HL-60 (cell line): ENCODE results near the gene FAM78B.

ENCODE experiments used
- DNase-seq, 2 experiments: peaks; one replicate each; pipeline ENCODE4 v3.0.0-alpha.2; 2010 to 2020; ENCODE audit warnings: low read depth in 1 of 2, low spot score in 1 of 2
- H3K27ac ChIP-seq: fragments of 250-450 bp; sonication (Bioruptor Pico); replicated peaks from 2 replicates; pipeline ENCODE4 v1.5.1; 2020; ENCODE audit warnings: mild to moderate bottlenecking, moderate library complexity
- H3K27me3 ChIP-seq: fragments of 250-450 bp; sonication (Bioruptor Pico); 2 replicates; pipeline ENCODE4 v1.5.1; 2021; ENCODE audit warnings: mild to moderate bottlenecking, moderate library complexity; ENCODE audit not compliant: insufficient read depth, poor library complexity, severe bottlenecking
- H3K4me3 ChIP-seq: replicated peaks from 2 replicates; pipeline ENCODE4 v1.5.1; 2011; ENCODE audit warnings: mild to moderate bottlenecking, control low read depth, low read length; ENCODE audit not compliant: insufficient read depth
- GABPA ChIP-seq: IDR thresholded peaks from 2 replicates; pipeline ENCODE4 v1.6.1; 2012; ENCODE audit warnings: low read depth
- POLR2AphosphoS5 ChIP-seq: IDR thresholded peaks from 2 replicates; pipeline ENCODE4 v1.6.1; 2012; ENCODE audit warnings: low read depth
- SPI1 ChIP-seq: IDR thresholded peaks from 2 replicates; pipeline ENCODE4 v1.6.1; 2012; ENCODE audit warnings: low read depth, mild to moderate bottlenecking, borderline replicate concordance
- TF ChIP-seq, protein P1 (sequence below): IDR thresholded peaks from one replicate; pipeline ENCODE4 v1.5.1; 2011; ENCODE audit warnings: low read length, control low read depth, inconsistent platforms; ENCODE audit not compliant: insufficient read depth
- TF ChIP-seq, protein P2 (sequence below): IDR thresholded peaks from 2 replicates; pipeline ENCODE4 v1.6.1; 2012; ENCODE audit warnings: low read depth; ENCODE audit not compliant: insufficient replicate concordance

The FAM78B gene

DNA sequence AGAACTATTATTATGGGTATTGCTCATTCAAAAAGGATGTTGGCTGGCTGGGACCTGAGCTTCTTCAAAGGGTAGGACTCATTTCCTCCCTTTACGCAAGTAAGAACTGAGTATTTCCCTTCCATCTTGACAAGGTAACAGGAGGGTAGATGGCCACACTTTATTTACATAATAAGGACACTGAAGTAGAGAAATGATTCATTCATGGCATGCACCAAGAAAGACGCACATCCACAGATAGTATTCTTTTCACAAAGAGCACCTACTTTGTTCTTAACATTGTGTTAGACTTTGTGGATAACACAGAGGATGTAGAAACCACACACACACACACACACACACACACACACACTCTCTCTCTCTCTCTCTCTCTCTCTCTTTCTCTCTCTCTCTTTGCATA is 82.9 kb downstream of the FAM78B start:
- TF ChIP-seq, protein P1, sequence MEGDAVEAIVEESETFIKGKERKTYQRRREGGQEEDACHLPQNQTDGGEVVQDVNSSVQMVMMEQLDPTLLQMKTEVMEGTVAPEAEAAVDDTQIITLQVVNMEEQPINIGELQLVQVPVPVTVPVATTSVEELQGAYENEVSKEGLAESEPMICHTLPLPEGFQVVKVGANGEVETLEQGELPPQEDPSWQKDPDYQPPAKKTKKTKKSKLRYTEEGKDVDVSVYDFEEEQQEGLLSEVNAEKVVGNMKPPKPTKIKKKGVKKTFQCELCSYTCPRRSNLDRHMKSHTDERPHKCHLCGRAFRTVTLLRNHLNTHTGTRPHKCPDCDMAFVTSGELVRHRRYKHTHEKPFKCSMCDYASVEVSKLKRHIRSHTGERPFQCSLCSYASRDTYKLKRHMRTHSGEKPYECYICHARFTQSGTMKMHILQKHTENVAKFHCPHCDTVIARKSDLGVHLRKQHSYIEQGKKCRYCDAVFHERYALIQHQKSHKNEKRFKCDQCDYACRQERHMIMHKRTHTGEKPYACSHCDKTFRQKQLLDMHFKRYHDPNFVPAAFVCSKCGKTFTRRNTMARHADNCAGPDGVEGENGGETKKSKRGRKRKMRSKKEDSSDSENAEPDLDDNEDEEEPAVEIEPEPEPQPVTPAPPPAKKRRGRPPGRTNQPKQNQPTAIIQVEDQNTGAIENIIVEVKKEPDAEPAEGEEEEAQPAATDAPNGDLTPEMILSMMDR = no peak
- Histone ChIP-seq H3K27me3 (no peaks in the 10 kb centered on the region), H3K27ac (no peak overlapping the region), H3K4me3 (no peak overlapping the region)
- no peak for DNase-seq

DNA sequence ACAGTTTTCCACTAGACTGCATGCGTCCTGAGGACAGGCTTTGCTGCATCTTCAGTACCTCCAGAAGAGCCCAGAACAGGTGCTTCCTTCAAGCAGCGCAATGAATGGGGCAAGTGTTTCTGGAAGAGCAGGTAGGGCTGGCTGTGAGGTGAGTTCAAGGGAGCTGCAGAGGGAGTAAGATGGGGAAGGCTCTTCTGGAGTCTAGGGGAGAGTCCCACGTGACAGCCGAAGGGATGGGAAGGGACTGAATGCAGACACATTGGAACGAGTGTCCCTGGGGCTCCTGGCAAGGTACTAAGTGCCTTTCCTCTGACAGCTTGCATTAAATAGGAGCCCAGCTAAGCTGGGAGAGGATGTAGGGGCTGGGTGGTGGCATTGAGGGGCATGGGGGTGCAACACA is 84.2 kb downstream of the FAM78B start:
- no peak for DNase-seq
- H3K4me3 ChIP-seq = no peak overlapping the region
- H3K27me3 ChIP-seq = no peaks in the 10 kb centered on the region
- TF ChIP-seq POLR2AphosphoS5 = no peak
- no peak for TF ChIP-seq SPI1
- no peak for TF ChIP-seq GABPA
- TF ChIP-seq, protein P2, sequence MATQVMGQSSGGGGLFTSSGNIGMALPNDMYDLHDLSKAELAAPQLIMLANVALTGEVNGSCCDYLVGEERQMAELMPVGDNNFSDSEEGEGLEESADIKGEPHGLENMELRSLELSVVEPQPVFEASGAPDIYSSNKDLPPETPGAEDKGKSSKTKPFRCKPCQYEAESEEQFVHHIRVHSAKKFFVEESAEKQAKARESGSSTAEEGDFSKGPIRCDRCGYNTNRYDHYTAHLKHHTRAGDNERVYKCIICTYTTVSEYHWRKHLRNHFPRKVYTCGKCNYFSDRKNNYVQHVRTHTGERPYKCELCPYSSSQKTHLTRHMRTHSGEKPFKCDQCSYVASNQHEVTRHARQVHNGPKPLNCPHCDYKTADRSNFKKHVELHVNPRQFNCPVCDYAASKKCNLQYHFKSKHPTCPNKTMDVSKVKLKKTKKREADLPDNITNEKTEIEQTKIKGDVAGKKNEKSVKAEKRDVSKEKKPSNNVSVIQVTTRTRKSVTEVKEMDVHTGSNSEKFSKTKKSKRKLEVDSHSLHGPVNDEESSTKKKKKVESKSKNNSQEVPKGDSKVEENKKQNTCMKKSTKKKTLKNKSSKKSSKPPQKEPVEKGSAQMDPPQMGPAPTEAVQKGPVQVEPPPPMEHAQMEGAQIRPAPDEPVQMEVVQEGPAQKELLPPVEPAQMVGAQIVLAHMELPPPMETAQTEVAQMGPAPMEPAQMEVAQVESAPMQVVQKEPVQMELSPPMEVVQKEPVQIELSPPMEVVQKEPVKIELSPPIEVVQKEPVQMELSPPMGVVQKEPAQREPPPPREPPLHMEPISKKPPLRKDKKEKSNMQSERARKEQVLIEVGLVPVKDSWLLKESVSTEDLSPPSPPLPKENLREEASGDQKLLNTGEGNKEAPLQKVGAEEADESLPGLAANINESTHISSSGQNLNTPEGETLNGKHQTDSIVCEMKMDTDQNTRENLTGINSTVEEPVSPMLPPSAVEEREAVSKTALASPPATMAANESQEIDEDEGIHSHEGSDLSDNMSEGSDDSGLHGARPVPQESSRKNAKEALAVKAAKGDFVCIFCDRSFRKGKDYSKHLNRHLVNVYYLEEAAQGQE = no peak
- TF ChIP-seq, protein P1 = no peak
- no peak overlapping the region for H3K27ac ChIP-seq

DNA sequence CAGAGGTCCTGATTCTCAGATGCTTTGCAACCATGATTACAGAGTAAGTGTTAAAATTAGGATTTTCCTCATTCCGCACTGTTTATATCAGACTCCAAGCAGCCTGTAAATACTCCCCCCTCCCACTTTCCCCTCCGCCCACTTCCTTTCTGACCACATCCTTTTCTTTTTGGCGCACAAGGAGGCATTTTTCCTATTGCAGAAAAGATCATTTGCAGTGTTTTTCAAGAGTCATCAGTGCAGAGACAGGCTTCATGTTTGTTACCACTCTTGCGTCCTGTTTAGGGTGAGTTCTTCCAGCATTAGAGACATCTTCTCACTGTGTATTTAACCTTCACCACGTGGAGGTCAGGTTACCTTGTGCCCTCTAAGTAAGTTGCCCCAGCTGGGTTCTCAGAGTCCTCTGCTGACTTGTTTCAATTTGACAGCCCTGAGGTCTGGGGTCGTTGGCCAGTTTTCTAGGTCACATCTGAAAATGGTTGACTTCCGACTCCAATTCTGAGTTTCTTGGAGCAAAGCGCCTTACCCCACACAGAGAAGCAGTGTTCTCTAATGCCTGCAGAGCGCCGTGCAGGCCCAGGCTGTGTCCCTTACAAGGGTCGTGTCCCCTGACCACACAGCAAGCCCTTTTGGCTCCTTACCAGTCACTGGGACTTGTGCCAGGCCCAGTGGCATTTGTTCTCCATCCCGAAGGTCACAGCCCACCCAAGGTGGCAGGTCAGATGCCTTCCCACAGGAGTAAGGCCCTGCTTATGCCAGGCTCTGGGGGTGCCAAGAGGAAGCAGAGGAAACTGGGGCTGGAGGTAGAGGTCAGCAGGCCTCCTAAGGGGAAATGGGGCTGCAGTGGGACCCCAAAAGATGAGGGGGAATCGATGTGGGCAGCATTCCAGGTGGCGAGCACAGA is 85.6 kb downstream of the FAM78B start:
- TF ChIP-seq GABPA (no peak), SPI1 (no peak), POLR2AphosphoS5 (no peak)
- TF ChIP-seq, protein P2 = no peak
- TF ChIP-seq, protein P1 = no peak
- no peak for DNase-seq
- H3K27me3 ChIP-seq = no peaks in the 10 kb centered on the region
- H3K27ac ChIP-seq = no peak overlapping the region
- no peak overlapping the region for H3K4me3 ChIP-seq
